NB4 (cell line): ENCODE results near the gene ADAMTSL5.

Source experiments
- MYC ChIP-seq: IDR thresholded peaks from 2 replicates; pipeline ENCODE4 v1.6.1; 2011; ENCODE audit warnings: low read depth, low read length
- POLR2A ChIP-seq: IDR thresholded peaks from 2 replicates; pipeline ENCODE4 v1.6.1; 2011; ENCODE audit warnings: mild to moderate bottlenecking; ENCODE audit not compliant: insufficient read length; ENCODE audit errors: extremely low read depth
- TF ChIP-seq, protein P1 (sequence below): IDR thresholded peaks from one replicate; pipeline ENCODE4 v1.5.1; 2012; ENCODE audit warnings: low read depth, low read length

DNA sequence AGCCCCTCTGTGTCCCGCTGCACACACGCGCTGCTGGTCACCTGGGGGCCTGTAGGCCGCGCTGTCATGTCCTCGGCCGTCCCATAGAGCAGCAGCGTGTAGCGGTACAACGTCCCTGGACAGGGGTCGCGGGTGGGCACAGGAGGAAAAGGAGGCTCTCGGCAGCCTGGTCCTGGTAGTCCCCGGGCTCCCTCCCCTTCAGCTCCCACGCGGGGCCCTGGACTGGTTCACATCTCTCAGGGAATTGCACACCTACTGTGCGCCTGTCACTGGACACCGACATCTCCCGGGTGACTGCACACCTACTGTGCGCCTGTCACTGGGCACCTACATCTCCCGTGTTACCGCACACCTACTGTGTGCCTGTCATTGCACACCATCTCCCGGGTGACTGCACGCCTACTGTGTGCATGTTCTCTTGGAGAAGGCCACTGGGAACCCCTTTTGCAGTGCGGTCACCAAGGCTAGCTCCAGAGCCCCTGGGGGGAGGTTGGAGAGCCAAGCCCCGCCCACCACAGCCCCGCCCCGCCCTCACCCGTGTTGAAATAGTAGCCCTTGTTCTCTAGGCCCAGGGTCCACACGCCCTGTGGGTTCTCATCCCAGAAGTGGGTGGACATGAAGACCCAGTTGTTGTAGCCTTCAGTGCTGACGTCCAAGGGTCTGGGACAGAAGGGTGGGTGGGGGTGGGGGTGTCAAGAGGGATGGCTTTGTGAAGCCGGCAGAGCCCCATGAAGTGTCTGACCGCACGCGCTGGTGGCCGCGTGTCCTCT lies 30.3 kb downstream of the ADAMTSL5 start:
- TF ChIP-seq POLR2A (no peak), MYC (no peak)
- TF ChIP-seq, protein P1, sequence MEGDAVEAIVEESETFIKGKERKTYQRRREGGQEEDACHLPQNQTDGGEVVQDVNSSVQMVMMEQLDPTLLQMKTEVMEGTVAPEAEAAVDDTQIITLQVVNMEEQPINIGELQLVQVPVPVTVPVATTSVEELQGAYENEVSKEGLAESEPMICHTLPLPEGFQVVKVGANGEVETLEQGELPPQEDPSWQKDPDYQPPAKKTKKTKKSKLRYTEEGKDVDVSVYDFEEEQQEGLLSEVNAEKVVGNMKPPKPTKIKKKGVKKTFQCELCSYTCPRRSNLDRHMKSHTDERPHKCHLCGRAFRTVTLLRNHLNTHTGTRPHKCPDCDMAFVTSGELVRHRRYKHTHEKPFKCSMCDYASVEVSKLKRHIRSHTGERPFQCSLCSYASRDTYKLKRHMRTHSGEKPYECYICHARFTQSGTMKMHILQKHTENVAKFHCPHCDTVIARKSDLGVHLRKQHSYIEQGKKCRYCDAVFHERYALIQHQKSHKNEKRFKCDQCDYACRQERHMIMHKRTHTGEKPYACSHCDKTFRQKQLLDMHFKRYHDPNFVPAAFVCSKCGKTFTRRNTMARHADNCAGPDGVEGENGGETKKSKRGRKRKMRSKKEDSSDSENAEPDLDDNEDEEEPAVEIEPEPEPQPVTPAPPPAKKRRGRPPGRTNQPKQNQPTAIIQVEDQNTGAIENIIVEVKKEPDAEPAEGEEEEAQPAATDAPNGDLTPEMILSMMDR, result no peak
